HG02840 (cell line): Measurements from ENCODE around the gene SRSF8.
"Not testable (repeated sequence)": the region's sequence is repeated elsewhere in the genome, so short reads cannot be mapped to it uniquely, and the experiment has no call there.

Source experiments
- ATAC-seq: cut with Tn5 transposase; IDR thresholded peaks from one replicate; pipeline ENCODE4 v1.9.1; 2021; ENCODE audit warnings: mild to moderate bottlenecking, moderate library complexity, moderate number of reproducible peaks; ENCODE audit not compliant: unreplicated experiment, low FRiP score

The SRSF8 gene

GRCh38 chr11:95092549-95093324, 26.0 kb downstream of the SRSF8 start:
- ATAC-seq: no peak

GRCh38 chr11:95093548-95093947, 26.8 kb downstream of the SRSF8 start:
- no peak for ATAC-seq

DNA sequence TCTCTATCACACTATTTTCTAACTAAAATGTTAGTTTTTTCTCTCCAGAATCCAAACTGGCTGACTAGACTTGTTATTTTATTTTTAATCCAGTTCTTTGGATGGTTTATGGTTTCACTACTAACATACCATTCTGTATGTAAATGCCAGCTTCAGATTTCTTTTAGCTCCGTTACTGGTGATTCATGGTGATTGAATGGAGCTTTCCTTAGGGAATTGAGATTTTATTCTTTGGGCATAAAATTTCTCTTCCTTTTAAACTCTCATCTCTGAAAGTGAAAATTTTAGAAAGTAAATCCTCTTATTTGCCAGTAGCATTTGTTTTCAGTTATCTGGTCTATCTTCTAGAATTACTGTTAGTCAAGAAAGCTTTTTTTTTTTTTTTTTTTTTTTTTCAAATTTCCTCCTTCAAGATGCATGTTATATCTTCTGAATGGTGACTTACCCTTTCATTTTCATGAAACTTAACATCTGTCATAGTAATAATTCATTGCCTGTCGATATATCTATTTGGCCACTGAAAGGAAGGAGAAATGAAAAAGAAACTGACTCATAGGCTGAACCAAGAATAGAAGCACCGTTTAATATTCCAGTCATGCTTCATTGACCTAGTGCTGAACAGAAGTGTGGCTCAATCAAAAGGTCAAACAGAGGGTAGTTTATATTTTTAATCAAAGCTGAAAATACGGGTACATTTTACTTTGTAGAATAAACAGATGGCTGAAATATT, 29.3 kb downstream of the SRSF8 start:
- peak; percentile 64 for ATAC-seq

DNA sequence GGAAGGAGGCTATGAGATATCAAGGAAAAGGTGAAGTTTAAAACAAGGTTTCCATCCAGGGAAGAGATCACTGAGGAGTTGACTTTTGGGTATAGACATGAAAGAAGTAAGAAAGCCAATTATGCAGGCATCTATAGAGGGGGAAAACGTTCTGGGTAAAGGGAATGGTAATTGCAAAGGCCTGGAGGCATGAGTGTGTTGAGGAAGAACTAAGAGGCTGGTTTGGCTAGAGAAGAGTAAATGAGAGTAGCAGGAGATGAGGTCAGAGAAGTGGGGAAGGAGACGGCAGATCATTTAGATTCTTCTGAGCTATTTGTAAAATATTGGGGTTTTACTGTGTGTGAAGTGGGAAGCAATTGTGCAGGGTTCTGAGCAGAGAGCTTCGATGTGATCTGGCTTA, 30.5 kb downstream of the SRSF8 start:
- ATAC-seq: no peak

GRCh38 chr11:95098826-95099225, 32.1 kb downstream of the SRSF8 start:
- ATAC-seq: no peak

- no peak for ATAC-seq
Measured at GRCh38 chr11:95100191-95100648, 33.5 kb downstream of the SRSF8 start.

GRCh38 chr11:95100856-95101507, 34.3 kb downstream of the SRSF8 start:
- ATAC-seq: no peak

DNA sequence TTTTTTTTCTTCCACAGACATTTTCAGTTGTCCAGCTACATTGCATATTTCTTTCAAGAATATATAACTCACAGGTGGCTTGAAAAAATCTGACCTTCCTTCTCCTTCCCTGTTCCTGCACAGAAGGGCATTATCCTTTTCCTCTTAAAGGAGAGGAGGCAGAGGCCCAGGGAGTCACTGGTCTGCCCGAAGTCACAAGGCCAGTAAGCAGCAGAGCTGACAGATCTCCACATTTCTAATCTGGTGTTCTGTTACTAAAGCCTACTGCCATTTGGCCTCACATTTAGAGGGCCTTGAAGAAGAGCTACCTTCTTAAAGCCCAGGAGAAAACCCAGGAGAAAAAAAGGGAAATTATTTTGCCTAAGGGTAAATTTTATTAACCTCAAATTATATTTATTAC, 35.2 kb downstream of the SRSF8 start:
- no peak for ATAC-seq

DNA sequence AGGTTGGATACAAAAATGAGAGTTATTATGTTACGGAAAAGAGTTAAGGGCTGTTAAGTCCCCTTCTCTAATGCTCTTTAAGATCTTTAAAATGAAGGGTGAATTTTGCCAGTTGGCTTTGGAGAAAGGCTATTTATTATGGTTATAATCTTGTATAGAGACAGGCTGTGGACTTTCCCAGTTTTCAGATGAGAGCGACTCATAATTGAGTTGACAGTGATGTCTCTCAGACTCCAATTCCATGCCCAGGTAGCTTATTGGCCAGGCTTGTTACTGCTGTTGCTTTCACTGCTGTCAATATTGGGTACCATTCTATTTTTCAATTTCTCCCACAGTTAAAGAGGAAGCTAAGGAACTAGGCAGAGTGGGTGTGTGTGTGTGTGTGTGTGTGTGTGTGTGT, 36.0 kb downstream of the SRSF8 start:
- no peak for ATAC-seq

- ATAC-seq: no peak
Measured at GRCh38 chr11:95103701-95104100, 37.0 kb downstream of the SRSF8 start.

GRCh38 chr11:95104121-95104830, 37.6 kb downstream of the SRSF8 start:
- ATAC-seq: no peak

- no peak for ATAC-seq
Measured at GRCh38 chr11:95104856-95105255, 38.1 kb downstream of the SRSF8 start.

GRCh38 chr11:95108159-95108611, 41.5 kb downstream of the SRSF8 start:
- no peak for ATAC-seq

- ATAC-seq: no peak
Measured at GRCh38 chr11:95108671-95109551, 42.2 kb downstream of the SRSF8 start.

DNA sequence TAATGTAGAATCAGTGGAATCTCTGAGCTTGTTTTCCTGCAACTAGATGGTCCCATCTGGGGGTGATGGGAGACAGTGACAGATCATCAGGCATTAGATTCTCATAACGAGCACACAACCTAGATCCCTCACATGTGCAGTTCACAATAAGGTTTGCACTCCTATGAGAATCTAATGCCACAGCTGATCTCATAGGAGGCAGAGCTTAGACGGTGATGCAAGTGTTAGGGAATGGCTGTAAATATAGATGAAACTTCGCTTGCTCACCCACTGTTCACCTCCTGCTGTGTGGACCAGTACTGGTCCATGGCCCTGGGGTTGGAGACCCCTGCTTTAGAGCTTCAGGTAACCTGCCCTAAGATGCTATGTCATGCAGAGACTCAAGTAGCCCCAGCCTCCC, 44.8 kb downstream of the SRSF8 start:
- not testable (repeated sequence) for ATAC-seq

GRCh38 chr11:95111923-95112540, 45.3 kb downstream of the SRSF8 start:
- no peak for ATAC-seq

DNA sequence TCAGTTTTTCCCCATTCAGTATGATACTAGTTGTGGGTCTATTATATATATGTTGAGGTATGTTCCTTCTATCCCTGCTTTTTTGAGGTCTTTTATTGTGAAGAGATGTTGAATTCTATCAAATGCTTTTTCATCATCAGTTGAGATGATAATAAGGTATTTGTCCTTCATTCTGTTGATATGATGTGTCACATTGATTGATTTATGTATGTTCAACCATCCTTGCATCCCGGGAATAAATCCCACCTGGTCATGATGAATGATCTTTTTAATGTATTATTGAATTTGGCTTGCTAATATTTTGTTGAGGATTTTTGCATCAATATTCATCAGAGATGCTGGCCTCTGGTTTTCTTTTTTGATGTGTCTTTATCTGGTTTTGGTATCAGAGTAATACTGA, 48.9 kb downstream of the SRSF8 start:
- ATAC-seq: no peak

GRCh38 chr11:95119361-95120060, 52.8 kb downstream of the SRSF8 start:
- no peak for ATAC-seq
